ENCODE data around the gene KMT2E. TPM values are rescaled to one million over a fixed set of nuclear protein-coding genes. Genes with fewer than 3 reads are reported as not detected.

The KMT2E gene
- total RNA-seq, 1 experiment from 2014 or later = 38.2 TPM

- H3K9ac ChIP-seq (ENCODE audit: extremely low read depth, insufficient read length, low read length) = no peak overlapping the region
- H2BK5ac ChIP-seq (ENCODE audit: insufficient read length, low read length) = no peak overlapping the region
- H3K23me2 ChIP-seq (ENCODE audit: insufficient read length, low read depth, low read length, poor library complexity, severe bottlenecking) = no peaks in the 10 kb centered on the region
- H3T11ph ChIP-seq (ENCODE audit: low read length) = no peak overlapping the region
- no peak overlapping the region for H3K4me3 Mint-ChIP-seq
- H3K79me2 ChIP-seq (ENCODE audit: insufficient read depth, low read length) = no peaks in the 10 kb centered on the region
- H3K14ac ChIP-seq (ENCODE audit: insufficient read depth, low read length) = no peak overlapping the region
- H3K27ac Mint-ChIP-seq = no peak overlapping the region; a peak in 1 of 7 replicates
- H3K27me3 ChIP-seq (ENCODE audit: insufficient read depth, low read length) = no peaks in the 10 kb centered on the region
- no peaks in the 10 kb centered on the region for H3K4me1 ChIP-seq (ENCODE audit: insufficient read depth, low read length)
- H4K5ac ChIP-seq (ENCODE audit: insufficient read length, low read depth, low read length) = no peak overlapping the region
- H3K56ac ChIP-seq (ENCODE audit: insufficient read length, low read depth, low read length) = no peak overlapping the region
- H2AK5ac ChIP-seq (ENCODE audit: insufficient read length, low read length) = no peak overlapping the region
- peaks cover 32 to 87% (median 81%) of the 10 kb centered on the region in 3 experiments for H3K36me3 Mint-ChIP-seq (ENCODE audit: insufficient read depth in 1 of 3, low read depth in 3 of 3)
- H2BK120ac ChIP-seq (ENCODE audit: low read depth, low read length, poor library complexity, severe bottlenecking) = no peak overlapping the region
- no peak for TF ChIP-seq CTCF (conservative IDR thresholded peaks at IDR 0.05)
- H4K20me1 ChIP-seq (ENCODE audit: control insufficient read depth, insufficient read depth, insufficient read length) = no peaks in the 10 kb centered on the region
- no peaks in the 10 kb centered on the region for H3K79me1 ChIP-seq (ENCODE audit: insufficient read depth, low read depth, low read length, poor library complexity, severe bottlenecking)
- H3K9me3 Mint-ChIP-seq = no peaks in the 10 kb centered on the region
- no peaks in the 10 kb centered on the region for H3K9me3 ChIP-seq (ENCODE audit: control insufficient read depth, low read depth, low read length)
- H3K4ac ChIP-seq (ENCODE audit: low read depth, low read length) = no peak overlapping the region
- H2BK20ac ChIP-seq (ENCODE audit: low read depth, low read length, poor library complexity, severe bottlenecking) = no peak overlapping the region
- no peak overlapping the region for H4K91ac ChIP-seq (ENCODE audit: insufficient read length, low read depth, low read length)
- H3K23ac ChIP-seq (ENCODE audit: insufficient read length, low read depth, low read length) = no peak overlapping the region
- no CpG with 5 or more reads among the region's 9 CpGs for WGBS (ENCODE audit: extremely low coverage, insufficient read length, low lambda C conversion rate)
- no peak overlapping the region for H3K4me2 ChIP-seq (ENCODE audit: insufficient read depth, insufficient read length, low read length)
- H2AFZ ChIP-seq (ENCODE audit: low read length) = no peak overlapping the region
- no peak overlapping the region for H2BK12ac ChIP-seq (ENCODE audit: insufficient read length, low read depth, low read length)
- no peak overlapping the region for H3K27ac ChIP-seq (ENCODE audit: insufficient read length, low read depth, low read length)
- no peak overlapping the region for H3K18ac ChIP-seq (ENCODE audit: insufficient read length, low read depth, low read length)
- no peak overlapping the region for H2BK15ac ChIP-seq (ENCODE audit: low read depth, low read length)
- H3K4me1 Mint-ChIP-seq = 0 out of 4 replicates have a peak, but pooled peaks cover 0 to 2% of the 10 kb centered on the region in 2 experiments
- H4K8ac ChIP-seq (replicated peaks; ENCODE audit: insufficient read length, low read depth, low read length) = no peak overlapping the region
- no peaks in the 10 kb centered on the region for H3K27me3 Mint-ChIP-seq (ENCODE audit: low read depth)
- no peak for DNase-seq
Measured at GRCh38 chr7:105107458-105107857, 93.5 kb downstream of the KMT2E start.
